NOMO-1 treated with dmso at 0.1 percent for 144 hours (cell line): ENCODE results near the gene RPTOR.
"Not testable (repeated sequence)": the region's sequence is repeated elsewhere in the genome, so short reads cannot be mapped to it uniquely, and the experiment has no call there.

Source experiments
- DNase-seq: peaks from one replicate; lab custom pipeline; 2025; ENCODE audit not compliant: unreplicated experiment; lab: John Stamatoyannopoulos, UW

Gene RPTOR

GRCh38 chr17:80689129-80689619 lies 144.5 kb downstream of the RPTOR start:
- no peak for DNase-seq

GRCh38 chr17:80691784-80692183 lies 147.1 kb downstream of the RPTOR start:
- DNase-seq, result no peak

- no peak for DNase-seq
These were observed 148.4 kb downstream of the RPTOR start for GRCh38 chr17:80692931-80693467.

- DNase-seq, result no peak
These were observed 148.9 kb downstream of the RPTOR start for GRCh38 chr17:80693511-80693910.

GRCh38 chr17:80694085-80694991 lies 149.7 kb downstream of the RPTOR start:
- no peak for DNase-seq

- no peak for DNase-seq
These were observed 150.6 kb downstream of the RPTOR start for GRCh38 chr17:80694992-80695912.

GRCh38 chr17:80695979-80696378 lies 151.3 kb downstream of the RPTOR start:
- DNase-seq, result no peak

- DNase-seq, result no peak
These were observed 151.8 kb downstream of the RPTOR start for GRCh38 chr17:80696456-80696855.

- DNase-seq, result no peak
These were observed 152.3 kb downstream of the RPTOR start for GRCh38 chr17:80696964-80697363.

- no peak for DNase-seq
These were observed 153.7 kb downstream of the RPTOR start for GRCh38 chr17:80698297-80698696.

GRCh38 chr17:80699205-80699604 lies 154.6 kb downstream of the RPTOR start:
- DNase-seq, result not testable (repeated sequence)

- DNase-seq, result no peak
These were observed 157.1 kb downstream of the RPTOR start for GRCh38 chr17:80701730-80702129.

GRCh38 chr17:80702315-80703141 lies 157.9 kb downstream of the RPTOR start:
- no peak for DNase-seq

- DNase-seq, result no peak
These were observed 158.5 kb downstream of the RPTOR start for GRCh38 chr17:80703142-80703478.

GRCh38 chr17:80704381-80704819 lies 159.8 kb downstream of the RPTOR start:
- no peak for DNase-seq

GRCh38 chr17:80704894-80705293 lies 160.3 kb downstream of the RPTOR start:
- DNase-seq, result no peak

- DNase-seq, result no peak
These were observed 161.3 kb downstream of the RPTOR start for GRCh38 chr17:80705988-80706387.

- no peak for DNase-seq
These were observed 161.8 kb downstream of the RPTOR start for GRCh38 chr17:80706463-80706867.

GRCh38 chr17:80708480-80708879 lies 163.8 kb downstream of the RPTOR start:
- DNase-seq, result no peak

GRCh38 chr17:80709090-80709695 lies 164.6 kb downstream of the RPTOR start:
- DNase-seq, result no peak
